Sciatic nerve (tissue), 2 donors: ENCODE data around the gene OR1A2. TPM values are rescaled to one million over a fixed set of nuclear protein-coding genes. Genes with fewer than 3 reads are reported as not detected.
"Not testable (repeated sequence)": the region's sequence is repeated elsewhere in the genome, so short reads cannot be mapped to it uniquely, and the experiment has no call there.

Experiments used
- ATAC-seq: fragments of 200-7000 bp; cut with Tn5 transposase; one replicate; pipeline ENCODE4 v1.9.1; 2020; ENCODE audit warnings: mild to moderate bottlenecking, moderate library complexity
- DNase-seq: peaks from one replicate; pipeline ENCODE4 v3.0.0-alpha.2; 2020; ENCODE audit warnings: low spot score
- intact Hi-C: fragments of 100-400 bp; cut with DNase I; formaldehyde crosslinking; loops from one replicate; pipeline ENCODE4 v1.14.2; 2022
- total RNA-seq: library from RNA; stranded (reverse); fragmentation: NEBNext Ultra II Directional; extraction: Animal tissue kit (Norgen Biotek cat#: 25700); gene quantifications from one replicate; pipeline ENCODE4 v1.2.1, GENCODE V29; 2021
- donor health status: DM: no; HTN: no; CAD: no.
- donor health status: DM: no; HTN: no; CAD: no.

The OR1A2 gene, protein sequence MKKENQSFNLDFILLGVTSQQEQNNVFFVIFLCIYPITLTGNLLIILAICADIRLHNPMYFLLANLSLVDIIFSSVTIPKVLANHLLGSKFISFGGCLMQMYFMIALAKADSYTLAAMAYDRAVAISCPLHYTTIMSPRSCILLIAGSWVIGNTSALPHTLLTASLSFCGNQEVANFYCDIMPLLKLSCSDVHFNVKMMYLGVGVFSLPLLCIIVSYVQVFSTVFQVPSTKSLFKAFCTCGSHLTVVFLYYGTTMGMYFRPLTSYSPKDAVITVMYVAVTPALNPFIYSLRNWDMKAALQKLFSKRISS
- total RNA-seq = not detected

DNA sequence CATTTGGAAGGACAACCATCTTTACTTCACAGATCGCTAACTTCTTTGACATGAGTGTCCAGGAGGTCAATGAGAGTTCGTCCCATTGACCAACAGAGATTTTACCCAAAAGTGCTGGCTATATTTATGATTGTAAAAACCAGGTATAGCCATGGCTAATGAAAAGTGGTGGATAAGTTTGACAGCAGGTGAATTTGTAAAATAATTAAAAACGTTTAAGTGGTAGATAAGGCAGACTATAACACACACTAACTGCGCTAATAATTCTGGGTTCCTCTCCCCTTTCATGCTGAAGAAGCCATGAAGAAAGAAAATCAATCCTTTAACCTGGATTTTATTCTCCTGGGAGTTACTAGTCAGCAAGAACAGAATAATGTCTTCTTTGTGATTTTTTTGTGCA lies at the start of gene OR1A2:
Gene OR1A2, plus strand, starts transcription at position 301 of the 400 bp plus-strand sequence. Its CDS starts 0 bp downstream, at position 301.
- no peak for DNase-seq
- intact Hi-C loops = loop anchor here (2.0 kb wide), 1 partner anchor 34 kb away; no protein-coding TSS in a partner anchor
- ATAC-seq = no peak

DNA sequence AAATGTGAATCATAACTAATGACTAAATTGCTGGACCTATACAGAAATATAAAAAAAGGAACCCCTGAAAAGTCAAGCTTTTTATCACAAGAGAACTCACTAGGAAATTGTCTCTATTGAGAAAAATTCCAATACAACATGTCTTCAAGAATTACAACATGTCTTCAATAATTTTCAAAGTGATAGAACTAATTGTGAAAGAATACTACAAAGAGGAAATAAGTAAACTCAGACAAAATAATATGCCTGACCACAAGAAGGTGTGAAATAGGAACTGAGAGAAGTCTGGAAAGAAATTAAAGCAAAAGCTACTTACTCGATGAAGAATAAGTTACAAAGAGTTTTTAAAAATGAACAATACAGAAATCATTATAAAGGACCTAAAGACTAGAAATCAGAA lies 40.1 kb upstream of the OR1A2 start:
- DNase-seq (no peak), ATAC-seq (no peak)
- intact Hi-C loops = no loop called here

DNA sequence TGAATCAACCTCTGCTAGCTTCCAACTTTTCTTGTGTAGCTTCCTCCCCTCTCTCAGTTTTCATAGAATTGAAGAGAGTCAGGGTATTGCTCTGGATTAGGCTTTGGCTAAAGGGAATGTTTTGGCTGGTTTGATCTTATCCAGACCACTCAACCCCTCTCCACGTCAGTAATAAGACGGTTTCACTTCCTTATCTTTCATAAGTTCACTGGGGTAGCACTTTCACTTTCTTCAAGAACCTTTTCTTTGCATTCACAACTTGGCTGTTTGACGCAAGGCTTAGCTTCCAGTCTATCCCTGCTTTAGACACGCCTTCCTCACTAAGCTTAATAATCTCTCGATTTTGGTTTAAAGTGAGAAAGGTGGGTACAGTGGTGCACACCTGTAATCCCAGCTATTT lies 29.7 kb upstream of the OR1A2 start:
- intact Hi-C loops = no loop called here
- DNase-seq (no peak), ATAC-seq (no peak)

DNA sequence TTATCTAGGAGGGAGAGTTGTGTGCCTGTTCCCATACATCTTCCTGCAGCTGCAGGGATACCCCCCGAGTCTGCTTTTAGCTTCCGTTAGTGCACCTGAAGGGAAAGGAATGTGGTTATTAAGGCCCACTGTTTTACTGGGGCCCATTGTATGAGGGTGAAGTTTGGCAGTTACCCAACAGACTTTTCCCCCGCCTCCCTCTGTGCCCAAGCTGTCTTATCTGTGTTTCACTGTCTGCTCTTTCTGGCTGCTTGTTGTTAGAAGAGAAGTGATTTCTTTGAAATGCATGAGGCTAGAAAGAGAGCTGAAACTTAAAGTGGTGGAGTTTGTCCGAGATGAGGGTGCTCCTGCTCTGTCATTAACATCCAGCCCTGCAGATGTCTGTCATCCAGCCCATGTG lies 7.4 kb upstream of the OR1A2 start:
- no peak for ATAC-seq
- no peak for DNase-seq
- intact Hi-C loops = no loop called here

DNA sequence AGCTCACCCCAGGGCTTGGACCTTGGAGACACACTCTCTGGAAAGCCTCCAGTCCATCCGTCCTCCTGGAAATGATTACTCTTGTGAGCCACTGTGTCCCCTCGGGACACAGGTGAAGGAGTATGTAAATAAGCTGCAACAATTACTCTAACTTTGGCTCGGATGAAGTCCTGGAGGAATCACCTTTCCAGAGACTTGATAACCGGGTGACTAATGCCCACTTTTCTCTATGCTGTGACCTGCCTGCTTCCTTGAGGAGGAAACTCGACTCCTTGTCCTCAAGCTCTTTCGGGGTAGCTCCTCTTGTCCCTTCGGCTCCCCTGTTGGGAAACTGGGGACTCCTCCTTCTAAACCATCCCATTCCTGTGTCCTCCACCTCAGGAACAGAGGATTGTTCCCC lies 10.0 kb downstream of the OR1A2 start, which contains the start of gene OR1A1:
Gene OR1A1, plus strand, starts transcription at position 301 of the 400 bp plus-strand sequence. CDS start 7,954 bp downstream, outside the sequence.
- ATAC-seq = no peak
- intact Hi-C loops = no loop called here
- DNase-seq = no peak

DNA sequence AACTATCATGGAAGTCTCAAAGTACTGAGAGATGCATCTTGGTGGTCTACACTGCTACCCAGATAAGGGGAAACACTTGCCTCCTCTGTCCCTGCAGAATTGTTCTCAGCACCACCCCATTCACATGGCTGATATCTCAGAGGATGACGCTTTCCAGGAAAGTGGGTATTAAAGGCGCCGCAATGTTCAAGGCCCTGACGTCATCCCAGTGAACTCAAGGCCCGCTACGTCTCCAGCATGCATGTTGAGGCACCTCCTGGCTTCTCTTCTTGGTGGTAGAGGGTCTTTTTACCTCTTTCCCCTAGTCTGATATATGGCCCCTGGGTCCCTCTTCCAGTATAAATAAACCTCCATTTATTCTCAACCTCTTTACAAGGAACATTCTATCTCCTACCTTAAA lies 11.2 kb downstream of the OR1A2 start:
- DNase-seq (no peak), ATAC-seq (no peak)
- intact Hi-C loops = no loop called here

DNA sequence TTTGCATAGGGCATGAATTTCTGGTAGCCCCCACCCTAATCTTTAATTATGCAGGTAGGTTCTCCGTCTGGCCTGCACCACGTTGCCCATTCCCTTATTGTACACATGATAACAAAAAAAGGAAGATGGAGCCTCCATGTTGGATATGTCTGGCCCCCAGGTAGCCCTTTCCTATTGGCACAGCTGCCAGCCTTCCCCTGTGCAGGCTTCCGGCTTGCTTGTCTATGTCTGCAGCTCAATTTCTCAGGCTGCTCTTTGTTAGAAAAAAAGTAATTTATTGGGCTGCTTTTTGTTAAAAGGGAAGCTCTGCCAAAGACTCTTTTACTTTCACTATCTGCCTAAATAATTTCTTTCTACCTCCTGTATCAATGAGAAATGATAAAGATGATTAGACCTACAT lies 15.7 kb downstream of the OR1A2 start:
- ATAC-seq (no peak), DNase-seq (no peak)
- intact Hi-C loops = no loop called here

DNA sequence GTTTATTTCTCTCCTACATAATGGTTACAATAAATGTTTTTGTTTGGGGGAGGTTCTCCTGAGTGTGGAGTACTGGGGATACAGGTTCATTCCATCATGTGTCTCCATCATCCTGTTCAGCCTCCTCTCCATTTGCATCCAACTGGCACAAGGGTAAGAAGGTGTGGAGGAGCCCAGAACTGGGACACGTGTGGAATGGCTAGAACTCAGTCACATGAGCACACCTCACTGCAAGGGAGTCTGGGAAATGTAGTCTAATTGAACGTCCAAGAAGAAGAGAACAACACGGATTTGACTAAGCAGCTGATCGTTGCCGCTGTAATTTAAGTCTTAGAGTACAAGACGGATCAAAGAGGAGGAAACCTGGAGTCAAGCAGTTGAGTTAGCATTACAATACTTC lies 16.3 kb downstream of the OR1A2 start:
- intact Hi-C loops = no loop called here
- ATAC-seq (no peak), DNase-seq (no peak)

DNA sequence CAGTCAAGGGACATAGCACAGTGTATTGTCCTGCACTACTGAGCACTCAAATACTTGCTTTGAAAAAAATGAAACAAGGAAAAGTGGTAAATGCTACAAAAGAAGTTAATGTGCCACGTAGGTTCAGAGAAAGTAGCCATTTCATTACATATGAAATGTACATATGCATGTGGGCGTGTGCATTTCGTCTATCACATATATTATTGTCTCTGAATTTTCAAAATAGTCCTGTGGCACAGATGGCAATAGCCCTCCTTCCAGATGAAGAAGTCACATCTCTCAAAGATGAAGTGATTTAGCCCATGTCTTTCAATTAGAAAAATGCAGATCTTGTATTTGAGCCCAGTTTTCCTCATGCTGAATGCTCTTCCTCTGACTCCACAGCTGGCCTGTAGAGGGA lies 22.7 kb downstream of the OR1A2 start:
- intact Hi-C loops, ATAC-seq, DNase-seq: not testable (repeated sequence)

DNA sequence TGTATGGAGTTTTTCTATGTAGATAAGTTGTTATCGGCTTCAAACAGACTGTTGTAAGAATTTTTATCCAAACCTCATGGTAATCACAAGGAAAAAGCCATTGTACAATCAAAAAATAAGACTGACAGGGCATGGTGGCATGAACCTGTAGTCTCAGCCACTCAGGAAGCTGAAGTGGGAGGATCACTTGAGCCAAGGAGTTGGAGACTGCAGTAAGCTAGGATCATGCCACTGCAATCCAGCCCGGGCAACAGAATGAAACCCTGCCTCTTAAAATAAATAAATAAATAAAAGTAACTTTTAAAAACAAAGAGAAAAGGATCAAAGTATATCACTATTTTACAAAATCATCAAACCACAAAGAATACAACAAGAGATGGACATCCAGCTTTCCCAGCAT lies 24.5 kb downstream of the OR1A2 start:
- ATAC-seq (no peak), DNase-seq (no peak)
- intact Hi-C loops = no loop called here

DNA sequence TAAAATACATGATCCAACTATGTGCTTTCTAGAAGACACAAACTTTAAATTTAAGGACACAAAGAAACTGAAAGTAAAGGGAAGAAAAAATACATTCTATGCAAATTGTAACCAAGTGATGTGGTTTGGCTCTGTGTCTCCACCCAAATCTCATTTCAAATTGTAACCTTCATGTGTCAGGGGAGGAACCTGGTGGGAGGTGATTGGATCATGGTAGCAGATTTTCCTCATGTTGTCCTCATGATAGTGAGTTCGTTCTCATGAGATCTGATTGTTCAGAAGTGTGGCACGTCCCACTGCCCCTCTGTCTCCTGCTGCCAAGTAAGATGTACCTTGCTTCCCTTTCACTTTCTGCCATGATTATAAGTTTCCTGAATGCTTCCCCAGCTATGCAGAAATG lies 25.2 kb downstream of the OR1A2 start:
- ATAC-seq (no peak), DNase-seq (no peak)
- intact Hi-C loops = no loop called here

DNA sequence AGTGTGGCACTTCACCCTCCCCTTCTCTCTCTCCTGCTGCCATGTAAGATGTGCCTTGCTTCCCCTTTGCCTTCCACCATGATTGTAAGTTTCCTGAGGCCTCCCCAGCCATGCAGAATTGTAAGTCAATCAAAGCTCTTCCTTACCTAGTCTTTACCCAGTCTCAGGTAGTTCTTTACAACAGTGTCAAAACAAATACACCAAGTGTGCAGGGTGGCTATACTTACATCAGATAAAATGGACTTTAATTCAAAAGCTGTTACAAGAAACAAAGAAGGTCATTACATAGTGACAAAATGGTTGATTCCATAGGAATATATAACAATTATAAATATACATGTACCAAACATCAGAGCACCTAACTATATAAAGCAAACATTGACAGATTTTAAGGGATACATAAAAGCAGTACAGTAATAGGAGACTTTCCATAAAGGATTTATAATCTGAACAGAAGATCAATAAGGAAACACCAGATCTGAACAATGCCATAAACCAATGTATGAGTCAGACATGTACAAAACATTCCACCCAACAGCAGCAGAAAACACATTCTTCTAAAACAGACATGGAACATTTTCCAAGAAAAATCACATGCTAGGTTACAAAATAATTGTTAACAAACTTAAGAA lies 27.5 kb downstream of the OR1A2 start:
- intact Hi-C loops, ATAC-seq, DNase-seq: not testable (repeated sequence)

DNA sequence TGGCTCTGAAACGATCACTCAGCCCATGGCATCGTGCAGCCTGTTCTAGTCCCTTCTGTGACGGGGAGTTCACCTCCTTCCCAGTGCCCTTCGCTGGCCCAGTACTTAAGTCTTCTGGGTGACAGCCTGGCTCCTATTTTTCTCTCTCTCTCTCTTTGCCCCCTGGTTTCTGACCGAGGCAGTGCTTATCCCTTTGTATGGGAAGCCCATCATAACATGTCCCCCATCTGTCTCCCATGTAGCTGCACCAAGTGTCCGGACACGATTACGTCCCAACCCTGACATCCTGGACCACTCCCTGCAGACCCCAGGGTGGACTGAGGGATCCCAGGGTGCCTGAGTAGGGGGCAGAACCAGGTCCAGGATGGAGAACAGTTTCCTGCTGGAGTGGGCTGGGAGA lies 35.0 kb downstream of the OR1A2 start:
- intact Hi-C loops, DNase-seq, ATAC-seq: not testable (repeated sequence)

DNA sequence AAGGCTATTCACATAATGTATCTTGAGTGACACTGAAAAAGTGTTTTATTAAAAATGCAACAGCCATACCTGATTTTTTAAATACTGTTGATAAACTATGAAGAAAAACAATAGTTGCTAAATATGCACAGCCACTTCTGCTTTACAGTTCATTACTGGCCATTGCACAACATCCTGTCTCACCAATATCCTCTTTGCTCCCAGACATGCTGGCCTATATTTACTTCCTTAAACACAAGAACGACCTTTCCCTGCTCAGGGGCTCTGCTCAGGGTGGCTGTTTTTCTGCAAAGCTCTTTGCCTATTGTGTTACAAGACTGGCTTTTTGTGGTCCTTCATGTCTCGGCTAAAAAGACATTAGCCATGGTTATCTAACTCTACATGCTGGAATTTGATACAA lies 41.4 kb downstream of the OR1A2 start:
- DNase-seq, intact Hi-C loops, ATAC-seq: not testable (repeated sequence)

DNA sequence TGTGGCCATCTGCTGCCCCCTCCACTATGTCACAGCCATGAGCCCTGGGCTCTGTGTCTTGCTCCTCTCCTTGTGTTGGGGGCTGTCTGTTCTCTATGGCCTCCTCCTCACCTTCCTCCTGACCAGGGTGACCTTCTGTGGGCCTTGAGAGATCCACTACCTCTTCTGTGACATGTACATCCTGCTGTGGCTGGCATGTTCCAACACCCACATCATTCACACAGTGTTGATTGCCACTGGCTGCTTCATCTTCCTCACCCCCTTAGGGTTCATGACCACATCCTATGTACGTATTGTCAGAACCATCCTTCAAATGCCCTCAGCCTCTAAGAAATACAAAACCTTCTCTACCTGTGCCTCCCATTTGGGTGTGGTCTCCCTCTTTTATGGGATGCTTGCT lies 43.7 kb downstream of the OR1A2 start:
- intact Hi-C loops, ATAC-seq, DNase-seq: not testable (repeated sequence)

DNA sequence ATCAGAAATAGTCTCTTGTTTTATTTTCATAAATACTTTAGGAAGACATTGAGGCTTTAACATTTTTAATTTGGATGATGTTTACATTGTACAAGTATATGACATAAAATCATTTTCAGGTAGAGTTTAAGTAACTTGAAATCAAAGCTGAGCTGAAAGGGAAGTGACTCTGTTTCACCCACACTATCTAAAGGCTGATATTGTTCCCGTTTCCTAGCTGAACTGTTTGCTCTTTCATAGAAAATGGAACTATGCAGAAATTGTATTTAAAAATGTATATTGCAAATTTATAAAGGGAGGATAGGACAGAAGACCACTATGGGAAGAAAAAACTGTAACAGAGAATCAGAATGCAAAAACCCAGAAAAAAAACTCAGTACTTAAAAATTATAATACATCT lies 47.5 kb downstream of the OR1A2 start:
- DNase-seq, intact Hi-C loops, ATAC-seq: not testable (repeated sequence)

Other genes starting within 250 kb of the OR1A2 start
- gene OR1D5, start 133.9 kb upstream of the OR1A2 start, total RNA-seq = not detected
- gene OR1D2, start 93.1 kb upstream of the OR1A2 start, total RNA-seq = not detected
- gene OR1G1, start 70.0 kb upstream of the OR1A2 start, total RNA-seq = not detected
- gene OR1A1, start 10.1 kb downstream of the OR1A2 start, total RNA-seq = not detected
- not detected for gene OR3A1, start 100.8 kb downstream of the OR1A2 start, total RNA-seq
- 0.67 TPM for gene OR3A2, start 188.8 kb downstream of the OR1A2 start, total RNA-seq
- gene OR1E1, start 200.9 kb downstream of the OR1A2 start, total RNA-seq = not detected
- gene OR3A3, start 213.9 kb downstream of the OR1A2 start, total RNA-seq = not detected
- gene OR1E2, start 236.3 kb downstream of the OR1A2 start, total RNA-seq = not detected